ENCODE measurements around the gene CYB5RL.

CYB5RL gene

DNA sequence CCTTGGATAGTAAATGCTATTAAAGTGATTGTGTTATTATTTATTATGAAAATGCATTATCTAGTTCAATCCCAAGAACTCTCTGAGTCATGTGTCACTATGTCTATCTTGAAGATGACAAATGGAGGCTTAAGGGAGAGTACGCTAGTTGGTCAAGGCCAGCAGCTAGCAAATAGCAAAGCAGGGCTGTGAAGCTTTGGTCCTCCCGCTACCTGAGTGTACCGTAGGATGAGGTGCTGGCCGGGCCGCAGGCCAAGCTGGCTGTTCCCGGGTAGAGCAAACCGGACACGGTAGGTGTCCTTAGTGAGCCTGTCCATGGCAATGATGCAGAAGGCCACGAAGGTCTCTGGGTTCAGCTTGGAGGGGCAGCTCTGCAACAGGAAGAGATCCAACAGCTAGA, 9.3 kb downstream of the CYB5RL start:
- Mint-ChIP-seq H3K27ac (no peak overlapping the region), H3K36me3 (ENCODE audit: low read depth) (peaks cover 71% of the 10 kb centered on the region), H3K27me3 (no peaks in the 10 kb centered on the region), H3K9me3 (no peaks in the 10 kb centered on the region), H3K4me3 (no peak overlapping the region), H3K4me1 (ENCODE audit: low read depth) (no peaks in the 10 kb centered on the region)
- intact Hi-C loops (cut with micrococcal nuclease): no loop called here

DNA sequence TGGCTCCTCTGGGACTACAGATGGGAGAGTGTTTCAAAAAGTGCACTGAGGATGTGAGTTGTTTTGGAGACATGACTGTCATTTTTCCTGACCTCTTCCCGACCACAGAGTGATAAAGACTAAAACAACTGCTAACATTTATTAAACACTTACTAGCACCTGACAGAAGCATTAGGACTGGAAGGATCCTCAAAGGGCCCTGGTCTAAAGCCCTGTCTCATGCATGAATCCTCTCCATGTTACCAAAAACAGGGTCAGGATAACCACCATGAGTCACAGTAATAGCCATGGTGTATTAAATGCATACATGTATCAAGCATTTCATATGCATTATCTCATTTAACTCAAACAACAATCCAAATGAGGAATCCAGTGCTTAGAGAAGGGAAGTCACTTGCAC, 11.5 kb downstream of the CYB5RL start:
- Mint-ChIP-seq H3K4me1 (ENCODE audit: low read depth) (no peaks in the 10 kb centered on the region), H3K27me3 (no peaks in the 10 kb centered on the region), H3K36me3 (ENCODE audit: low read depth) (peaks cover 62% of the 10 kb centered on the region), H3K9me3 (no peaks in the 10 kb centered on the region), H3K27ac (no peak overlapping the region), H3K4me3 (no peak overlapping the region)
- intact Hi-C loops (cut with micrococcal nuclease): no loop called here

DNA sequence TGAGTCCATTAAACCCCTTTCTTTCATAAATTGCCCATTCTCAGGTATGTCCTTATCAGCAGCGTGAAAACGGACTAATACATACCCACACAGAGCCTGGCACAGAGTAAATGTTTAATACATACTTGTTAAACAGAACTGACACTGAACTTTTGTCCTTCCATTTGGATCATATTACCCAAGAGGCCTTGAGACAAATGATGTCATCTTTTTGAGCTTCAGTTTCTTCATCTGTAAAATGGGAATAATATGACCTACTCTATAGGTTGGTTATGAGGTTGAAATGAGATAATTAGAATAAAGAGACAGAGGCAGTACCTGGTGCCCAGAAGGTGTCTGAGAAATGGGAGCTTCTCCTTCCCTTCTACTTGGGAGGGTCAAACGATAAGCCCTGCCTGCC, 13.8 kb downstream of the CYB5RL start:
- Mint-ChIP-seq H3K27ac (no peak overlapping the region), H3K9me3 (no peaks in the 10 kb centered on the region), H3K36me3 (ENCODE audit: low read depth) (peaks cover 49% of the 10 kb centered on the region), H3K27me3 (no peaks in the 10 kb centered on the region), H3K4me3 (no peak overlapping the region), H3K4me1 (ENCODE audit: low read depth) (no peaks in the 10 kb centered on the region)
- intact Hi-C loops (cut with micrococcal nuclease): no loop called here

DNA sequence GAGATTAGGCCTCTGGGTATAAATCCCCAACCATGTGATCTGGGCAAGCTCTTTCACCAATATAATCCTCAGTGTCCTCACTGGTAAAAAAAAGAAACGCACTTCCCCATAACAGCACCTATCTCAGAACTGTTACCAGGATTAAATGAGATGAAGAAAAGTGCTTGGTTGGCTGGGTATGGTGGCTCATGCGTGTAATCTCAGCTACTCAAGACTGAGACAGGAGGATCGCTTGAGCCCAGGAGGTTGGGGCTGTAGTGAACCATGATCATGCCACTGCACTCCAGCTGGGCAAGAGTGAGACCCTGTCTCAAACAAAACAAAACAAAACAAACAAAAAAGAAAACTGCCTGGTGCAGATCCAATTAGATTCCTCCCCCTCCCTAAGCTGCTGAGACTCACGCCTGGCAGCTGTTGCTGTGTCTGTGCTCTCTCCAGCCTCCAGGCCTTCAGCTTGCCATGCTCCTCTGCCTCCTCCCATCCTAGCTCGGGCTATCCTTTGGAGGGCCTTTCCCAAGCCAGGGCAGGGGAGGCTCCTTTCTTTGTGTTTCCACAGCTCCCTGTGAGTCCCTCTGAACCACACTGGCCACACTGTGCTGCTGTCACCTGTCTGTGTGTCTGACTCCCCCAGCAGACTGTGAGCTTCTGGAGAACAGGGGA, 19.0 kb downstream of the CYB5RL start:
- intact Hi-C loops (cut with micrococcal nuclease): no loop called here
- Mint-ChIP-seq H3K4me3 (no peak overlapping the region), H3K27ac (no peak overlapping the region), H3K9me3 (no peaks in the 10 kb centered on the region), H3K27me3 (no peaks in the 10 kb centered on the region), H3K4me1 (ENCODE audit: low read depth) (no peaks in the 10 kb centered on the region), H3K36me3 (ENCODE audit: low read depth) (peaks cover 31% of the 10 kb centered on the region)

DNA sequence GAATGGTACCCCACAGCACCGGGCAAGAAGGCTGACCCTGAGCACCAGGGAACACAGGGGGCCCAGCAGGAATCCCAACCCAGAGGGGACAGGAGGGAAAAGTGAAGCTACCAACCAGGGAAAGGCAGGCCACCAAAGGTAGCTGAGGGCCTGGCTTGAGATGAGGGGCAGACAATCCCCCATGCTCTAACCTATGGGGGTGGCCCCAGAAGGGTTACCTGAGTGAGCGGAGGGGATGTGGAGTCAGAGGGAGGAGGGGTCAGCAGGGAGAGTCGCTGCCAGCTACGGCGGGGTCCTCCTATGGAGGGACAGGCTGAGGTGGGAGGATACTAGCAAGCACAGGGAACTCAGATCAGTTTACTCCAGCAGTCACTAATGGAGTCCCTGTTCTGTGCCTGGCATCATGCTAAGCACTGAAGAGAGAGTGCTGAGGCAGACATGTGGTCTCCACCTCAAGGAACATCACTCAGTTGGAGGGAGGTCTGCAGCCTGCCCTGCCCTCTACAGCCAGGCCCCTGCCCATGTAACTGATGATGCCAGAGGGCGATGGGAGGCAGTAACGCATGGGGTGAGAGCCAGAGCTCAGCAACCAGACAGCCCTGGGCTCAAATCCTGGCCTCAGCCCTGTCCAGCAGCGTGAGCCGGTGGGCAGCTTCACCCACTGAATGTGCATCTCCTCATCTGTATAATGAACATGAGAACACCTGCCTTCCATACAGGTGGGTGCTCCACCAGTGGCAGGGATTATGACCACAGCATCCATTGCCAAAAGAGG, 21.3 kb downstream of the CYB5RL start:
- no peak overlapping the region for H3K27ac Mint-ChIP-seq
- no peak overlapping the region for H3K4me3 Mint-ChIP-seq
- H3K27me3 Mint-ChIP-seq: no peaks in the 10 kb centered on the region
- H3K9me3 Mint-ChIP-seq: no peaks in the 10 kb centered on the region
- intact Hi-C loops (cut with micrococcal nuclease): no loop called here
- H3K36me3 Mint-ChIP-seq (ENCODE audit: low read depth): peaks cover 21% of the 10 kb centered on the region
- no peaks in the 10 kb centered on the region for H3K4me1 Mint-ChIP-seq (ENCODE audit: low read depth)

DNA sequence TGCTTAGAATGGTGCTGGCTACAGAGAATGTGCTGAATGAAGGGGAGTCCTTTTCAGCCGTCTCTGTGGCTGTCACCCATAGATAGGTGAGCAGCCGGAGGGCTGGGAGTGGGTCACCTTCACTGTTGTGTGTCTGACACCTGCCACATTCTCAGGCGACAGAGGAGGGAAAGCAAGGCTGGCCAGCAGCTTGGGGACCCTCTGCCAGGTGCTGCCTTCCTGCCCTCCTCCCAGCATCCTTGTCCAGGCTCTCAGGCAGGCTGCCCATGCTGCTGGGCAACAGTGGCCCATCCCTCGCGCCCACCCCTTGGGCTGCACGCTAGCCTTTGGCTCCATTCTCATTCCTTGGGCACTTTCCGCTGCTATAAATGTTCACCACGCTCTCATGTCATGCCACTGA, 22.1 kb downstream of the CYB5RL start:
- Mint-ChIP-seq H3K4me1 (ENCODE audit: low read depth) (no peaks in the 10 kb centered on the region), H3K4me3 (no peak overlapping the region), H3K36me3 (ENCODE audit: low read depth) (peaks cover 21% of the 10 kb centered on the region), H3K27me3 (no peaks in the 10 kb centered on the region), H3K27ac (no peak overlapping the region), H3K9me3 (no peaks in the 10 kb centered on the region)
- intact Hi-C loops (cut with micrococcal nuclease): no loop called here

DNA sequence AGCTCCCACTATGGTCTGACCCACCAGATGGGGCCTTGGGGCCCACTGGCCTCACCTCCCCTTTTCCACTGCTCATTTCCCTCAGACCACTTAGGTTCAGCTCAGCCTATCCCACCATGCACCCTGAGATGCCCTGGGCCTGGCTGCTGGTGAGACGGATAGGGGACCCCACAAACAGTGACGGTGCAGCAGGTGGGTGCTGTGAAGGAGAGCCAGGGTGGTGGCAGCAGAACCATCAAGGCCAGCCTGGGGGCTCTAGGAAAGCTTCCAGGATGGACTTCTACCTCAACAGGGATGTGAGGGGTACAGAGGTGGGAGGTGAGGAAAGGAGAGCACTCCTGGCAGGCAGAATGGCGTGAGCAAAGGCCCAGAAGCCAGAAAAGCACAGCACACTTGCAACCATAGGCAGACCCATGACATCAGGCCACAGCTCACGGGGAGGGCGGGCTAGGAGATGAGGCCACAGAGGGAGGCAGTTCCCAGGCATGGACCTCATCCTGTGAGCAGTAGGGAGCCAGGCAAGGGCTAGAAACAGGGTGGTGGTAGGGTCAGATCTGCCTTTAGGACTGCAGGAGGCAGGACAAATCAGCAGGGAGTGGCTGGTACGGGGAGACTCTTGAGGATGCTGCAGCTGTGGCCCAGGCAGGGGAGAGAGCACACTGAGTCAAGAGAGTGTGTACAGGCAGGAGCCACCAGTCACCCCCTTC, 23.1 kb downstream of the CYB5RL start:
- Mint-ChIP-seq H3K4me1 (ENCODE audit: low read depth) (peaks cover under 1% of the 10 kb centered on the region), H3K27ac (no peak overlapping the region), H3K27me3 (no peaks in the 10 kb centered on the region), H3K36me3 (ENCODE audit: low read depth) (peaks cover 21% of the 10 kb centered on the region), H3K4me3 (no peak overlapping the region), H3K9me3 (no peaks in the 10 kb centered on the region)
- intact Hi-C loops (cut with micrococcal nuclease): no loop called here

DNA sequence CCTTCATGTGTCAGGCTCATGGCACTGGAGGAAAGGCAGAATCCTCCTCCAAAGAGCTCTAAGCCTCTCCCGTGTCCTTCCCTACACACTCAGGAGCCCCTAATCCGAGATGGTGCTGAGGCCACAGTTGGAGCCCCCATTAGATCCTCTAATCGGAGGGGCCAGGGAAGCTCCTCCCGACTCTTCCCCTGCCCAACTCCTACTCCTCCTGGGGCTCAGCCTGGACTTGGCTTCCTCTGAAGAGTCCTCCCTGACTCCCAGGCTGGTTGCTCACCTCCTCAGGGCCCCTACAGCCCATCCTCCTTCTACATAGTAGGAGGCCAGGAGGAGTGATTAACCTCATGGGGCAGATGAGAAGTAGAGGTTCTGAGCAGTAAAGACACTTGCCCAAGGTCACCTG, 25.7 kb downstream of the CYB5RL start:
- peaks cover 14% of the 10 kb centered on the region for H3K36me3 Mint-ChIP-seq (ENCODE audit: low read depth)
- H3K4me3 Mint-ChIP-seq: no peak overlapping the region
- H3K27ac Mint-ChIP-seq: no peak overlapping the region
- H3K4me1 Mint-ChIP-seq (ENCODE audit: low read depth): peaks cover 11% of the 10 kb centered on the region
- no peaks in the 10 kb centered on the region for H3K9me3 Mint-ChIP-seq
- no peaks in the 10 kb centered on the region for H3K27me3 Mint-ChIP-seq
- intact Hi-C loops (cut with micrococcal nuclease): no loop called here

DNA sequence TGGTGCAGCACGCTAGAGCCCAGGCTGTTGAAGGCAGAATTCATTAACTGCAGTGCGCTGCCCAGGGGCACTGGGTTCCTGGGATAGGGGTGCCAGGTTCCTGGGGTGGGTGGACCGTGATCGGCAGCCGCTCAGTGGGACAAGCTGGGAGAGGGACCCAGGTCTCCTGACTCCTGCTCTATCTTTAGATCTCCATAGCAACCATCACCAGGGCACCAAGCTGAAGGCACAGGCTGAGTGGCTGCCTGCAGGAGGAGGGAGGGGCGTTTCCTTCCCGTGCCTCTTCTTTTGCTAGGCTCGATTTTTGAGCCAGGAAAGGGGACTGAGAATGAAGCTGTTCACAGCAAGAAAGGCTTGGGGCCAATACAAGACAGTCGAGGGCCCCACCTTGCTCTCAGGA, 26.1 kb downstream of the CYB5RL start:
- peaks cover 10% of the 10 kb centered on the region for H3K36me3 Mint-ChIP-seq (ENCODE audit: low read depth)
- H3K27ac Mint-ChIP-seq: no peak overlapping the region
- no peaks in the 10 kb centered on the region for H3K9me3 Mint-ChIP-seq
- peaks cover 11% of the 10 kb centered on the region for H3K4me1 Mint-ChIP-seq (ENCODE audit: low read depth)
- no peaks in the 10 kb centered on the region for H3K27me3 Mint-ChIP-seq
- H3K4me3 Mint-ChIP-seq: no peak overlapping the region
- intact Hi-C loops (cut with micrococcal nuclease): no loop called here

DNA sequence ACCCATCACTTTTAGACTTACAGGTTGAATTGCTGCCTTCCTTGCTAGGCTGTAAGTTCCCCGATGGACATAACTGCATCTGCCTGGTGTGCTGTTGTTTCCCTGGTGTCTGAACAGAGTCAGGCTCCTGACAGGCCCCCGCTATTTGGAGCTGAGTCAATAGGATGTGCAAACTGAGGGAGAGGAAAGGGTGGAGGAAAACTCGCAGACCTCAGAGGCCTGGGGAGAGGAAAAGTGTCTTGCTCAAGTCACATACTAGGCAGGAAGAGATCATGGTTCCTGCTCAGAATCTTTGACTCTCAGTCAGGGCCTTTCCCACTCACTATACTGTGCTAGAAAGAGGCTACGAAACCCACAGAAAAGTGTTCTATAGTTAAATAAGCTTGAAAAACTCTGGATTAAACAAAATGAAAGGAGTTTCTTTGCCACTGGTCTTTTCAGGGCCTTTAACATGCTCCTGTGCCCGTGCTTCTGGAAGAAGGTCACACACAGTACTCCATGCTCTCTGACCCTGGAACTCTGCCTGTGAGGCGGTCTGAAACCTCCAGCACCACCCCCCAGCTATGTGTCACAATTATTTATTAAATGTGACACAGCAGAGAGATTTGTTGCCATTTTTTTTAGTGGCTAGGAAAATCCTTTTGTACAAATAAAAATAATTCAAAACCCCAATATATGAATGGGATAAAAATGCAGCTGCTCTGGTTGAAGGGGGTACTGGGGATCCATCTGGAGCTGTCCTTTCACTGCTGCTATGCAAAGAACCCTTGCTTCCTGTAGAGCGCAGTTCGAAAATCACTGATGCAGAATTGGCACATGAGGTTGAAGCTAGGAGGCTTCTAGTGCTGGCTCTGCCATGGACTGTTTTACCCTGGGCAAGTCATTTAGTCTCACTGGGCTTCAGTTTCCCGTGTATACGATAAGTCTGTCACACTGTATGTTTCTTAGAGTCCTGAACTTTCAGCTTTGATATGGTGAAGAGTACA, 26.9 kb downstream of the CYB5RL start:
- no peaks in the 10 kb centered on the region for H3K27me3 Mint-ChIP-seq

DNA sequence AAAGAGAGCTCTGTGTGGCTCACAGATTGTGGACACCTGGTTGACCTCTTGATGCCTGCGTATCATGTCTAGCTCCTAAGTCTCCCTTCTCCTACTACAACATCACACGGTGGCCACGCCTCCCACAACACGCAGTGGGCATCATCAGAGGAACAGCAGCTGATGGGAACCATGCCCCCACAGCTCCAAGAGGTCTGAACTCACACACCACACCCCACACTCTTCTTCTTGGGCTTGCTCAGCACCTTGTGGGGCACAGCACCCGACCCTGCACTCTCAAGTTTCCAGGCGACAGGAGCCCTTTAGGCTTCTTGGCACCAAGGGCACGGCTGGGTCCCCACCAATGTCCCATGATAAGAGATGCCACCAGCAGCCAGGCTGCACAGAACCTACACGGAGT, 28.2 kb downstream of the CYB5RL start:
- Mint-ChIP-seq H3K27ac (no peak overlapping the region), H3K4me3 (no peak overlapping the region), H3K36me3 (ENCODE audit: low read depth) (no peaks in the 10 kb centered on the region), H3K9me3 (no peaks in the 10 kb centered on the region), H3K27me3 (no peaks in the 10 kb centered on the region), H3K4me1 (ENCODE audit: low read depth) (peaks cover 11% of the 10 kb centered on the region)
- intact Hi-C loops (cut with micrococcal nuclease): no loop called here

More for the DNA sequence above, 26.9 kb downstream of the CYB5RL start:
- Mint-ChIP-seq H3K4me3 (no peak overlapping the region), H3K4me1 (ENCODE audit: low read depth) (peaks cover 11% of the 10 kb centered on the region), H3K36me3 (ENCODE audit: low read depth) (peaks cover 2% of the 10 kb centered on the region), H3K9me3 (no peaks in the 10 kb centered on the region), H3K27ac (no peak overlapping the region)
- intact Hi-C loops (cut with micrococcal nuclease): no loop called here

DNA sequence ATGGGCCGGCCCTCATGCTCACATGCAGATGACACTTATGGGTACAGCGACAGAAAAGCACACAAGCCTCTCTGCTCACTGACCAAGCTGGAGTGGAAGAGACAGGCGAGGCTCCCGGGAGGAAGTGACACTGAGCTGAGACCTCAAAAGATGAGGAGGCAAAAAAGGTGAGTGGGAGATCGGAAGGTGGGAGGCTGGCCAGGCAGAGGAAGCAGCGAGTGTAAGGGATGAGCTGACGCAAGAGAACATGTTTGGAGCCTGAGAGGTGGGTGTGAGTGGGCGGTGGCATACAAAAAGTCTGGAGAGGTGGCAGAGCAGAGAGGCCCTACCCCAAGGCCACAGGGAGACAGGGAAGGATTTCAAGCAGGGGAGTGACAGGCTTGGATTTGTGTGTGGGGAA, 28.8 kb downstream of the CYB5RL start:
- intact Hi-C loops (cut with micrococcal nuclease): no loop called here

DNA sequence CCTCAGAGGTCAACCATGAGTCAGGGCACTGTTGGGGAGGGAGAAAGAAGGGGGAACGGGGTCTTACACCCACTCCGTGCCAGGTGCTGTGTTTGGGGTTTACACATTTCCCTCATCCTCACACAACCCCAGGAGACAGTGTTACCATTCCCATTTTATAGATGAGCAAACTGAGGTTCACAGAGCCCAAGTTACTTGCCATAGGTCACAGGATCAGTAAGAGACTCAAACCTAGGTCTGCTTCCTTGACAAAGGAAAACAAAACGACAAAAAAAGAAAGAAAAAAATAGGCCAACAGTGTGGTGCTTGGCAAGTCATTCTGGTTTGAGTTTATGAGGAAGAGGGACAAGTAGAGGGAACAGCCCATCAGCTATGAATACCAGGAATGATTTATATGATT, 30.8 kb downstream of the CYB5RL start:
- Mint-ChIP-seq H3K4me1 (ENCODE audit: low read depth) (peaks cover 11% of the 10 kb centered on the region), H3K27me3 (no peaks in the 10 kb centered on the region), H3K27ac (no peak overlapping the region), H3K9me3 (no peaks in the 10 kb centered on the region), H3K36me3 (ENCODE audit: low read depth) (no peaks in the 10 kb centered on the region), H3K4me3 (no peak overlapping the region)
- intact Hi-C loops (cut with micrococcal nuclease): no loop called here

More for the DNA sequence above, 28.8 kb downstream of the CYB5RL start:
- H3K27ac Mint-ChIP-seq: no peak overlapping the region
- H3K4me1 Mint-ChIP-seq (ENCODE audit: low read depth): peaks cover 11% of the 10 kb centered on the region
- H3K36me3 Mint-ChIP-seq (ENCODE audit: low read depth): no peaks in the 10 kb centered on the region
- H3K4me3 Mint-ChIP-seq: no peak overlapping the region
- H3K27me3 Mint-ChIP-seq: no peaks in the 10 kb centered on the region
- no peaks in the 10 kb centered on the region for H3K9me3 Mint-ChIP-seq
